Neuronal stem cell (in vitro differentiated cells): Measurements from ENCODE around the gene NCOR2.

Source experiments
- DNase-seq: peaks from one replicate; pipeline ENCODE4 v3.0.0-alpha.2; 2013; ENCODE audit warnings: low spot score
- H2AFZ ChIP-seq: one replicate; pipeline ENCODE4 v1.6.1; 2013; ENCODE audit warnings: mild to moderate bottlenecking, low read length, inconsistent platforms
- H2AK5ac ChIP-seq: 2 replicates; pipeline ENCODE4 v1.6.1; 2013; ENCODE audit warnings: low read depth, mild to moderate bottlenecking, inconsistent platforms, low read length, moderate library complexity, mixed read lengths
- H2BK120ac ChIP-seq: 2 replicates; pipeline ENCODE4 v1.6.1; 2013; ENCODE audit warnings: low read depth, mild to moderate bottlenecking, inconsistent platforms, low read length, moderate library complexity, mixed read lengths
- H2BK12ac ChIP-seq: one replicate; pipeline ENCODE4 v1.6.1; 2013; ENCODE audit warnings: low read length, inconsistent platforms
- H2BK15ac ChIP-seq: 2 replicates; pipeline ENCODE4 v1.6.1; 2013; ENCODE audit warnings: mild to moderate bottlenecking, low read length, inconsistent platforms, mixed read lengths
- H2BK5ac ChIP-seq: one replicate; pipeline ENCODE4 v1.6.1; 2013; ENCODE audit warnings: inconsistent platforms, mild to moderate bottlenecking, low read length, moderate library complexity
- H3K14ac ChIP-seq: one replicate; pipeline ENCODE4 v1.6.1; 2013; ENCODE audit warnings: low read length, inconsistent platforms
- H3K18ac ChIP-seq: 2 replicates; pipeline ENCODE4 v1.6.1; 2013; ENCODE audit warnings: low read length, inconsistent platforms
- H3K23ac ChIP-seq: 2 replicates; pipeline ENCODE4 v1.6.1; 2013; ENCODE audit warnings: low read depth, mild to moderate bottlenecking, mixed read lengths, low read length, inconsistent platforms; ENCODE audit not compliant: poor library complexity
- H3K27ac ChIP-seq: replicated peaks from 3 replicates; pipeline ENCODE4 v1.5.1; 2013; ENCODE audit warnings: low read length, inconsistent platforms
- H3K27me3 ChIP-seq, 3 experiments: 2 replicates each; pipeline ENCODE4 v1.6.1; 2013; ENCODE audit warnings: low read length in 3 of 3, mild to moderate bottlenecking in 2 of 3, inconsistent platforms in 1 of 3, low read depth in 1 of 3, mixed read lengths in 1 of 3, moderate library complexity in 1 of 3; ENCODE audit not compliant: control insufficient read depth in 3 of 3, insufficient read depth in 3 of 3
- H3K36me3 ChIP-seq, 2 donors: replicated peaks in 1 of 2; 2 replicates each; pipeline ENCODE4 v1.6.1; 2013; ENCODE audit warnings: low read length in 2 of 2; ENCODE audit not compliant: control insufficient read depth in 2 of 2, insufficient read depth in 2 of 2
- H3K4ac ChIP-seq: 2 replicates; pipeline ENCODE4 v1.6.1; 2013; ENCODE audit warnings: inconsistent platforms, mild to moderate bottlenecking, low read length, moderate library complexity
- H3K4me1 ChIP-seq, 2 donors: 1 replicate in 1 of 2; 2 replicates in 1 of 2; pipeline ENCODE4 v1.6.1; 2013; ENCODE audit warnings: low read length in 2 of 2, low read depth in 1 of 2; ENCODE audit not compliant: control insufficient read depth in 2 of 2, insufficient read depth in 1 of 2
- H3K4me2 ChIP-seq: one replicate; pipeline ENCODE4 v1.6.1; 2013; ENCODE audit warnings: mild to moderate bottlenecking, low read length, inconsistent platforms; ENCODE audit not compliant: insufficient read depth, poor library complexity, severe bottlenecking
- H3K4me3 ChIP-seq, 2 donors: 2 replicates each; pipeline ENCODE4 v1.5.1; 2013; ENCODE audit warnings: low read length in 2 of 2, mild to moderate bottlenecking in 2 of 2, inconsistent platforms in 1 of 2, moderate library complexity in 1 of 2
- H3K79me1 ChIP-seq: one replicate; pipeline ENCODE4 v1.6.1; 2013; ENCODE audit warnings: low read depth, mild to moderate bottlenecking, inconsistent platforms, low read length, moderate library complexity
- H3K9ac ChIP-seq: one replicate; pipeline ENCODE4 v1.6.1; 2013; ENCODE audit warnings: mild to moderate bottlenecking, low read depth, low read length, inconsistent platforms; ENCODE audit not compliant: poor library complexity
- H3K9me3 ChIP-seq, 2 donors: replicated peaks in 1 of 2; 2 replicates each; pipeline versions ENCODE3 to v1.6.1; 2013; ENCODE audit warnings: low read length in 2 of 2, mild to moderate bottlenecking in 2 of 2, inconsistent platforms in 1 of 2, low read depth in 1 of 2, mixed read lengths in 1 of 2, moderate library complexity in 1 of 2; ENCODE audit not compliant: control insufficient read depth in 2 of 2, insufficient read depth in 1 of 2
- H4K8ac ChIP-seq: one replicate; pipeline ENCODE4 v1.6.1; 2013; ENCODE audit warnings: low read depth, mild to moderate bottlenecking, inconsistent platforms, low read length, moderate library complexity
- H4K91ac ChIP-seq: one replicate; pipeline ENCODE4 v1.6.1; 2013; ENCODE audit warnings: low read length, low read depth, mild to moderate bottlenecking, inconsistent platforms; ENCODE audit not compliant: poor library complexity
- WGBS, 2 donors: extraction: QIAGEN DNeasy Blood & Tissue Kit; methylation state at CpG; one replicate each; pipeline ENCODE4 v1.1.7; 2013; ENCODE audit warnings: missing lambda C conversion rate in 2 of 2, mixed read lengths in 1 of 2; ENCODE audit not compliant: insufficient read length in 2 of 2, insufficient replicate concordance in 1 of 2; ENCODE audit errors: extremely low coverage in 2 of 2; 5-methylcytosine and 5-hydroxymethylcytosine counted together

NCOR2 gene

DNA sequence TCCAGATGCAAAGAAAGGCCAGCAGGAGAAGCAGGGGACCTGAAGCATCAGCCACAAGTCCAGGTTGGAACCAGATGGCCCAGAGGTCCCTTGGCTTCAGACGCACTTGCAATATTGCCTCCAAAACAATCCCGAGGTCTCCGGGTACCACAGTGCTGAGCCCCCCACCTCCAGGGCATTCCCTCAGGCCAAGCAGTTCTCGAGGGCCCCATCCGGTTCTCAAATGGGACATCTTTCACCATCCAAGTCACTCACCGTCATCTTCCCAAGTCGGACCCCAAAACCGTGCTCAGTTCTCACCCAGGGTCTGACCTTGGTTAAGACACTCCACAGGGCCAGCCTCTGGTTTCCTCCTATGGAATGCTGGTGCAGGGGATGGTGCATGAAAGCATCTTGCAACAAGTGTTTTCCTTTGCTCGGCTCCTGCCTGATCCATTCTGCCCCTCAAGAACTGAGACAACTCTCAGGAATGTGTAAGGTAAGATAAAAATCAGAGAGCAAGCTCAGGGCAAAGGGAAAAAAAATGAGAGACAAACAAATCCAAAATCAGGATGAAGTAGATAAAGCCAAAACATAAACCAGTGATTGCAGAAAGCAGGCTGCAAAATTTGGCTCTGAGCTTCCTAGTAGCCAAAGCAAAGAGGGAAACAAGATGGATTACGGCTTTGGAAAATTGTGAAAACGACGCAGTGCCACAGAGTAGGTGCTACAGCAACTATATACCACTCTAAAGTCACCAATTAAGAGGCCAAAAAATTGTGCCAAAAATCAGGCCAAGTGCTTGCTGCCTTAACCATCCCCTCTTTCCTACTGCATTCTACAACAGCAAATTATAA is 8.0 kb downstream of the NCOR2 start:
- no peak overlapping the region for H3K9ac ChIP-seq
- no CpG with 5 or more reads among the region's 12 CpGs for WGBS, 2 donors
- H3K36me3 ChIP-seq: no peaks in the 10 kb centered on the region
- H3K14ac ChIP-seq: no peak overlapping the region
- H2BK5ac ChIP-seq: no peak overlapping the region
- peaks cover 31% of the 10 kb centered on the region for H3K79me1 ChIP-seq
- H3K23ac ChIP-seq: no peak overlapping the region
- H3K4me1 ChIP-seq: peaks cover 15 to 25% of the 10 kb centered on the region in 2 donors
- H3K4ac ChIP-seq: no peak overlapping the region
- no peaks in the 10 kb centered on the region for H3K27me3 ChIP-seq
- no peak overlapping the region for H2BK120ac ChIP-seq
- no peak overlapping the region for H3K4me2 ChIP-seq
- no peak overlapping the region for H2BK12ac ChIP-seq
- H3K18ac ChIP-seq: no peak overlapping the region
- H3K9me3 ChIP-seq: no peaks in the 10 kb centered on the region
- H3K27ac ChIP-seq: no peak overlapping the region
- H4K8ac ChIP-seq: no peak overlapping the region
- H2BK15ac ChIP-seq: no peak overlapping the region
- H2AK5ac ChIP-seq: no peak overlapping the region
- H4K91ac ChIP-seq: no peak overlapping the region
- DNase-seq: no peak
- no peak overlapping the region for H3K4me3 ChIP-seq
- H2AFZ ChIP-seq: no peak overlapping the region

DNA sequence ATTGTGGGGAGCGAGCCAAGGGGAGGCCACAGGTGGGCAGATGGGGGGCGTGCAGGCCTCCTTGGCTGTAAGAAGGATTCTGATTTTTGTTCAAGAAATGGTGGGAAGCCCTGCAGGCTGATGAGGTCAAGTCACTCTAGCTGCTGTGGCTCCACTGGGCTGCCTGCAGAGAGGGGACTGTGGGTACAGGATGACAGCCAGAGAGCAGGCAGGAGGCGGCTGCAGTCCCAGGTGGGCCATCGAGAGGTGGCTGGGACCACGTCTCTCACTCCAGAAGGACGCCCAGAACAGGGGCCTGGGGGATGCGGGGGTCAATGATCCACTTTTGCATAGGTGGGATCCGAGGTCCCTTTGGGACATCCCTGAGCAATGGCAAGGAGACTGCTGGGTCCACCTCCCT is 9.1 kb downstream of the NCOR2 start:
- peaks cover 11 to 19% of the 10 kb centered on the region in 2 donors for H3K4me1 ChIP-seq
- no peak overlapping the region for H4K91ac ChIP-seq
- H3K4me3 ChIP-seq: no peak overlapping the region
- H2BK15ac ChIP-seq: no peak overlapping the region
- no peak overlapping the region for H2AFZ ChIP-seq
- H3K79me1 ChIP-seq: peaks cover 38% of the 10 kb centered on the region
- no peak overlapping the region for H3K9ac ChIP-seq
- DNase-seq: no peak
- H4K8ac ChIP-seq: no peak overlapping the region
- no CpG with 5 or more reads among the region's 8 CpGs for WGBS, 2 donors
- no peak overlapping the region for H3K27ac ChIP-seq
- H2BK12ac ChIP-seq: no peak overlapping the region
- H2AK5ac ChIP-seq: no peak overlapping the region
- no peaks in the 10 kb centered on the region for H3K27me3 ChIP-seq
- no peak overlapping the region for H2BK5ac ChIP-seq
- no peak overlapping the region for H3K18ac ChIP-seq
- H3K14ac ChIP-seq: no peak overlapping the region
- H3K23ac ChIP-seq: no peak overlapping the region
- H3K4me2 ChIP-seq: no peak overlapping the region
- no peaks in the 10 kb centered on the region for H3K36me3 ChIP-seq
- no peak overlapping the region for H3K4ac ChIP-seq
- H3K9me3 ChIP-seq: no peaks in the 10 kb centered on the region
- H2BK120ac ChIP-seq: no peak overlapping the region

DNA sequence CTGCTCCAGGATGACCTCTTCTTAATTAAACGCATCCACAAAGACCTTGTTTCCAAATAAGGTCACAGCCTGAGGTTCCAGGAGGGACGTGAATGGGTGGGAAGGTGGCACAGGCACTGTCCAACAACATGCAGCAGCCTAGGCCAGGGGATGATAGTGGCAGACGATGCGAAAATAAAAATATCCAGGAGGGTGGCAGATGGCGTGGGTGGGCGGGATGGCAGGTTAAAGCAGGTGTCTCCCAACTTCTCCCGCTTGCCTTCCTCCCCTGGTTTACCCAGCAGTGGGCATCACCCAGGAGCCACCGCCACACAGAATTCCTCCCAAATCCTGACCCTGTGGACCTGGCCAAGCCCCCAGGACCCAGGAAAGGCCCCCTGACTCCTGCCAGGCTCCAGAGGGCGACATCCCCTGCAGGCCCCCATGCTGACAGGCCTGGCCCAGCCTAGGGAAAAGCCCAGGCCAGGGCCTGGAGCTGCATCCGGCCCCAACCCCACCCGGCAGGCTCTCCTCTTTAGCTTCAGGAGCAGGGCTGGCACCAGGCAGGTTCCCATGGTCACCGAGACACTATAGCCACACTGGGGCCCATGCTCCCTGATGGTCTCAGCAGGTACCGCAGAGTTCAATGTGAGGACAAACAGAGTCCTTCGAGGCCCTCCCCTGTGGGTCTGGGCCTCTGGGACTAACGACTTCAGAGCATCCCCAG is 9.7 kb downstream of the NCOR2 start:
- Histone ChIP-seq H2BK15ac (no peak overlapping the region), H3K27me3 (no peaks in the 10 kb centered on the region), H4K8ac (no peak overlapping the region), H2BK120ac (no peak overlapping the region), H3K9me3 (no peaks in the 10 kb centered on the region), H3K4ac (no peak overlapping the region), H3K18ac (no peak overlapping the region), H2AFZ (no peak overlapping the region), H3K14ac (no peak overlapping the region), H3K4me2 (no peak overlapping the region), H4K91ac (no peak overlapping the region), H3K23ac (peak overlapping the region; percentile 17), H2AK5ac (peak overlapping the region; percentile 50), H3K9ac (no peak overlapping the region), H3K36me3 (no peaks in the 10 kb centered on the region), H3K79me1 (peaks cover 39% of the 10 kb centered on the region), H3K27ac (no peak overlapping the region), H2BK5ac (no peak overlapping the region), H3K4me3 (no peak overlapping the region), H2BK12ac (no peak overlapping the region), H3K4me1 (peaks cover 11 to 19% of the 10 kb centered on the region in 2 donors)
- DNase-seq: no peak
- no CpG with 5 or more reads among the region's 15 CpGs for WGBS, 2 donors

DNA sequence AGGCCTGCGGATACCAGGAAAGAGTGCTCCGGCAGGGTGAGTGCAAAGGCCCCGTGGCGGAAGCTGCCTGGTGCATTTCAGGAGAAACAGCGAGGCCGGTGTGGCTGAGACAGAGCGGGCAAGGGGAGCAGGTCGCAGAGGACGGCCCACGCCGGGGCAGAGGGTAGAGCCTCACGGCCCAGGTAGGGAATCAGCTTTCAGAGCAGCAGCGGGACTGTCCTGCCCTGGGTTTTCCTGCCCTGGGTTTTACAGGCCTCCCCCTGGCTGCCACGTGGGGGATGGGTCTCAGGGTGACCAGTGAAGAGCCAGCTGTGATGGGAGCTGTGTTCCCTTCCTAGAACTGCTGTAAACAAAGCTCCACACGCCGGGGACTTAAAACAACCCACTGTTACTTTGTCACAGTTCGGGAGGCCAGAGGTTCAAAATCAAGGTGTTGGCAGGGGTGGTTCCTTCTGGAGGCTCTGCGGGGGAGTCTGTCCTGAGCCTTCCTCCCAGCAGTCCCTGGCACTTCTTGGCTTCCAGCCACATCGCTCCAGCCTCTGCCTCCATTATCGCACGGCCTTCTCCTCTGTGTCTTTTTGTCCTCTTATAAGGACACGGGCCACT is 10.4 kb downstream of the NCOR2 start:
- Histone ChIP-seq H2BK15ac (no peak overlapping the region), H3K4me1 (peaks cover 11 to 15% of the 10 kb centered on the region in 2 donors), H3K36me3 (no peaks in the 10 kb centered on the region), H3K9me3 (no peaks in the 10 kb centered on the region), H3K18ac (peak overlapping the region; percentile 81), H3K14ac (no peak overlapping the region), H2BK5ac (no peak overlapping the region), H4K8ac (no peak overlapping the region), H2AFZ (no peak overlapping the region), H4K91ac (no peak overlapping the region), H3K23ac (peak overlapping the region; percentile 52), H2AK5ac (peak overlapping the region; percentile 76), H3K27me3 (no peaks in the 10 kb centered on the region), H2BK12ac (peak overlapping the region; percentile 77), H3K4ac (no peak overlapping the region), H3K4me3 (no peak overlapping the region), H3K27ac (no peak overlapping the region), H2BK120ac (peak overlapping the region; percentile 93), H3K79me1 (peaks cover 39% of the 10 kb centered on the region), H3K9ac (peak overlapping the region; percentile 12), H3K4me2 (no peak overlapping the region)
- no CpG with 5 or more reads among the region's 22 CpGs for WGBS, 2 donors
- DNase-seq: no peak
